Suprapubic skin (tissue), 4 donors: ENCODE measurements around the gene TIMM17B.

ENCODE experiments used
- EP300 ChIP-seq: sonication (generic); formaldehyde crosslinking; IDR thresholded peaks from one replicate; pipeline ENCODE4 v1.6.1; 2017; ENCODE audit warnings: antibody characterized with exemption
- POLR2A ChIP-seq, 2 donors: fragments of 450-650 bp; IDR thresholded peaks; one replicate each; pipeline ENCODE4 v1.6.1; 2017; ENCODE audit warnings: antibody characterized with exemption in 2 of 2, mild to moderate bottlenecking in 2 of 2, moderate library complexity in 2 of 2
- POLR2AphosphoS5 ChIP-seq, 3 donors: sonication (generic); formaldehyde crosslinking; IDR thresholded peaks; one replicate each; pipeline ENCODE4 v1.6.1; 2017; ENCODE audit warnings: antibody characterized with exemption in 3 of 3
- TF ChIP-seq, protein P1 (sequence below), 2 donors: fragments of 200-600 bp in 1 of 2; fragments of 450-650 bp in 1 of 2; sonication (generic) in 1 of 2; IDR thresholded peaks; one replicate each; pipeline ENCODE4 v1.5.1; 2016 to 2019; ENCODE audit warnings: antibody characterized with exemption in 2 of 2, mild to moderate bottlenecking in 1 of 2, moderate library complexity in 1 of 2

- TF ChIP-seq, protein P1, sequence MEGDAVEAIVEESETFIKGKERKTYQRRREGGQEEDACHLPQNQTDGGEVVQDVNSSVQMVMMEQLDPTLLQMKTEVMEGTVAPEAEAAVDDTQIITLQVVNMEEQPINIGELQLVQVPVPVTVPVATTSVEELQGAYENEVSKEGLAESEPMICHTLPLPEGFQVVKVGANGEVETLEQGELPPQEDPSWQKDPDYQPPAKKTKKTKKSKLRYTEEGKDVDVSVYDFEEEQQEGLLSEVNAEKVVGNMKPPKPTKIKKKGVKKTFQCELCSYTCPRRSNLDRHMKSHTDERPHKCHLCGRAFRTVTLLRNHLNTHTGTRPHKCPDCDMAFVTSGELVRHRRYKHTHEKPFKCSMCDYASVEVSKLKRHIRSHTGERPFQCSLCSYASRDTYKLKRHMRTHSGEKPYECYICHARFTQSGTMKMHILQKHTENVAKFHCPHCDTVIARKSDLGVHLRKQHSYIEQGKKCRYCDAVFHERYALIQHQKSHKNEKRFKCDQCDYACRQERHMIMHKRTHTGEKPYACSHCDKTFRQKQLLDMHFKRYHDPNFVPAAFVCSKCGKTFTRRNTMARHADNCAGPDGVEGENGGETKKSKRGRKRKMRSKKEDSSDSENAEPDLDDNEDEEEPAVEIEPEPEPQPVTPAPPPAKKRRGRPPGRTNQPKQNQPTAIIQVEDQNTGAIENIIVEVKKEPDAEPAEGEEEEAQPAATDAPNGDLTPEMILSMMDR (IDR thresholded peaks at IDR 0.05) = no peak
- no peak for TF ChIP-seq EP300
- no peak for TF ChIP-seq POLR2A (IDR thresholded peaks at IDR 0.05)
- no peak for TF ChIP-seq POLR2AphosphoS5 (IDR thresholded peaks at IDR 0.05)
Observed at GRCh38 chrX:48942895-48943294, 45.3 kb upstream of the TIMM17B start.
